CD4-positive, CD25-positive, alpha-beta regulatory T cell (primary cell): ENCODE measurements around the gene ZFR2. TPM values are rescaled to one million over a fixed set of nuclear protein-coding genes. Genes with fewer than 3 reads are reported as not detected.
A peak's percentile ranks its signal among the peaks of the same experiment; 100 is the strongest.
"Not testable (repeated sequence)": the region's sequence is repeated elsewhere in the genome, so short reads cannot be mapped to it uniquely, and the experiment has no call there.

Source experiments
- ATAC-seq, 2 donors: fragments of 150-1000 bp; cut with Tn5 transposase; one replicate each; pipeline ENCODE4 v1.10.0; 2021; ENCODE audit warnings: low read depth in 2 of 2, moderate number of reproducible peaks in 2 of 2, moderate library complexity in 1 of 2
- DNase-seq, 3 donors: peaks; one replicate each; pipeline versions ENCODE4 v3.0.0 to v3.0.0-alpha.2; 2012 to 2022; ENCODE audit warnings: mixed read lengths in 1 of 3
- H3K27ac ChIP-seq: one replicate; pipeline ENCODE4 v1.7.0; 2013; ENCODE audit warnings: mild to moderate bottlenecking, low read length; ENCODE audit not compliant: insufficient read depth, poor library complexity, severe bottlenecking
- H3K27me3 ChIP-seq: one replicate; pipeline ENCODE4 v1.7.0; 2013; ENCODE audit warnings: low read length; ENCODE audit not compliant: control insufficient read depth, insufficient read depth
- H3K36me3 ChIP-seq: one replicate; pipeline ENCODE4 v1.7.0; 2013; ENCODE audit warnings: mild to moderate bottlenecking, low read length, moderate library complexity; ENCODE audit not compliant: control insufficient read depth, insufficient read depth
- H3K4me1 ChIP-seq: 2 replicates; pipeline ENCODE4 v1.7.0; 2013; ENCODE audit warnings: mild to moderate bottlenecking, low read length; ENCODE audit not compliant: insufficient read depth, control insufficient read depth, poor library complexity, severe bottlenecking
- H3K4me3 ChIP-seq: one replicate; pipeline ENCODE4 v1.7.0; 2013; ENCODE audit warnings: low read depth, mild to moderate bottlenecking, low read length, moderate library complexity
- H3K9me3 ChIP-seq, 2 experiments: 1 replicate in 1 of 2; 2 replicates in 1 of 2; pipeline ENCODE4 v1.7.0; 2013; ENCODE audit warnings: low read length in 2 of 2, mild to moderate bottlenecking in 1 of 2, moderate library complexity in 1 of 2; ENCODE audit not compliant: control insufficient read depth in 2 of 2
- H3K27ac Mint-ChIP-seq, 3 donors: one replicate each; pipeline ENCODE4 v1.8.0; 2020 to 2022; ENCODE audit warnings: mild to moderate bottlenecking in 3 of 3, mixed read lengths in 3 of 3, moderate library complexity in 2 of 3
- H3K27me3 Mint-ChIP-seq: one replicate; pipeline ENCODE4 v1.8.0; 2022; ENCODE audit warnings: mild to moderate bottlenecking, mixed read lengths
- H3K36me3 Mint-ChIP-seq: one replicate; pipeline ENCODE4 v1.8.0; 2020; ENCODE audit warnings: mixed read lengths
- H3K4me1 Mint-ChIP-seq, 4 donors: one replicate each; pipeline ENCODE4 v1.8.0; 2020 to 2022; ENCODE audit warnings: mixed read lengths in 4 of 4, mild to moderate bottlenecking in 1 of 4
- H3K4me3 Mint-ChIP-seq, 4 donors: one replicate each; pipeline ENCODE4 v1.8.0; 2020 to 2022; ENCODE audit warnings: mild to moderate bottlenecking in 4 of 4, mixed read lengths in 4 of 4, moderate library complexity in 3 of 4
- H3K9me3 Mint-ChIP-seq, 7 donors: one replicate each; pipeline ENCODE4 v1.8.0; 2020 to 2022; ENCODE audit warnings: mixed read lengths in 7 of 7, mild to moderate bottlenecking in 3 of 7, moderate library complexity in 2 of 7
- polyA plus RNA-seq, 4 donors: library from polyadenylated mRNA; unstranded; fragments of 300-500 nt; fragmentation: Illumina TruSeq; gene quantifications; one replicate each; pipeline ENCODE4 v1.2.3, GENCODE V29; 2021
- total RNA-seq: library from RNA; stranded (reverse); gene quantifications from one replicate; pipeline ENCODE4 v1.2.3, GENCODE V29; 2022

The ZFR2 gene
- total and polyA plus RNA-seq, 5 donors from 2014 or later = 0.06 to 1.3 (median 0.57) TPM; not detected in 1

DNA sequence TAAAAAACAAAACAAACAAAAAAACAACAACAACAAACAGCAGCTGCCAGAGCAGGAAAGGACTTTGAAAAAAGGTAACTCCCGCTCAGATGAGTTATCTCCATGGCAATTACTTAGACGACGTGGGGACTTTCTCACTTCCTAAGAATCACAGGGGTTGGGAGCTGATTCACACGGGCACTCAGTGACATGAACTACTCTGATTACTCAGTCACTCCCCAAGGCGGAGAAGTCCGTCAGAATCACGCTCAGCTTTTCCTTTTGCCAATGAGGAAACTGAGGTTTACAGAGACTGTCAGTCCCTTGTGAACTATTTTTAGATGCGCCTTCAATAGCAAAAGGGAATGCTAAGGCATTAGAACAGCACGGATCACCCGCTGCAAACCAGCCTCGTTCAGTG, 50.4 kb downstream of the ZFR2 start:
- Histone ChIP-seq H3K36me3 (no peaks in the 10 kb centered on the region), H3K9me3 (no peaks in the 10 kb centered on the region), H3K27ac (no peak overlapping the region), H3K4me3 (no peak overlapping the region), H3K27me3 (no peaks in the 10 kb centered on the region), H3K4me1 (peaks cover 22% of the 10 kb centered on the region)
- H3K4me3 Mint-ChIP-seq = no peak overlapping the region
- H3K4me1 Mint-ChIP-seq = peaks cover 10 to 38% (median 24%) of the 10 kb centered on the region in 4 donors
- DNase-seq = no peak
- peak overlapping the region in 1 of 3 donors; percentile 71 for H3K27ac Mint-ChIP-seq
- ATAC-seq = no peak
- no peaks in the 10 kb centered on the region for H3K9me3 Mint-ChIP-seq
- H3K27me3 Mint-ChIP-seq = no peaks in the 10 kb centered on the region
- H3K36me3 Mint-ChIP-seq = no peaks in the 10 kb centered on the region

DNA sequence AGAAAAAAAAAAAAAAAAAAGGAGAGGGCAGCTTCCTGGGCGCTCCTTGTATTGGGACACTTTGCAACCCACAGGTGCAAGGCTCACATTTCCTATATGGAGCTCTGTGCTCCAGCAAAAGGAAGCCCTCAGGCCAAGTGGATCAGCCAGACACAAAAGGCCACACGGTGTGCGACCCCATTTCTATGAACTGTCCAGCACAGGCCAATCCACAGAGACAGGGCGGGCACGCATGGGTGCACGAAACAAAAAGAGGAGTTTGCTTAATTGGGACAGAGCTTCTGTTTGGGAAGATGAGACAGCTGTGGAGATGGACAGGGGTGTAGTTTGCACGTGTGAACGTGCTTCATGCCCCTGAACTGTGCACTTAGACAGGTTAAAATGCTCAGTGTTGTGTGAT, 51.1 kb downstream of the ZFR2 start:
- Mint-ChIP-seq H3K9me3 (no peaks in the 10 kb centered on the region), H3K36me3 (no peaks in the 10 kb centered on the region), H3K4me1 (peaks cover 12 to 46% (median 26%) of the 10 kb centered on the region in 4 donors), H3K4me3 (peak overlapping the region in 1 of 4 donors; percentile 69), H3K27ac (peak overlapping the region in 1 of 3 donors; percentile 71), H3K27me3 (no peaks in the 10 kb centered on the region)
- no peaks in the 10 kb centered on the region for H3K27me3 ChIP-seq
- no peaks in the 10 kb centered on the region for H3K9me3 ChIP-seq
- H3K4me1 ChIP-seq = peaks cover 29% of the 10 kb centered on the region
- DNase-seq (no peak), ATAC-seq (no peak)
- no peak overlapping the region for H3K4me3 ChIP-seq
- no peak overlapping the region for H3K27ac ChIP-seq
- no peaks in the 10 kb centered on the region for H3K36me3 ChIP-seq

DNA sequence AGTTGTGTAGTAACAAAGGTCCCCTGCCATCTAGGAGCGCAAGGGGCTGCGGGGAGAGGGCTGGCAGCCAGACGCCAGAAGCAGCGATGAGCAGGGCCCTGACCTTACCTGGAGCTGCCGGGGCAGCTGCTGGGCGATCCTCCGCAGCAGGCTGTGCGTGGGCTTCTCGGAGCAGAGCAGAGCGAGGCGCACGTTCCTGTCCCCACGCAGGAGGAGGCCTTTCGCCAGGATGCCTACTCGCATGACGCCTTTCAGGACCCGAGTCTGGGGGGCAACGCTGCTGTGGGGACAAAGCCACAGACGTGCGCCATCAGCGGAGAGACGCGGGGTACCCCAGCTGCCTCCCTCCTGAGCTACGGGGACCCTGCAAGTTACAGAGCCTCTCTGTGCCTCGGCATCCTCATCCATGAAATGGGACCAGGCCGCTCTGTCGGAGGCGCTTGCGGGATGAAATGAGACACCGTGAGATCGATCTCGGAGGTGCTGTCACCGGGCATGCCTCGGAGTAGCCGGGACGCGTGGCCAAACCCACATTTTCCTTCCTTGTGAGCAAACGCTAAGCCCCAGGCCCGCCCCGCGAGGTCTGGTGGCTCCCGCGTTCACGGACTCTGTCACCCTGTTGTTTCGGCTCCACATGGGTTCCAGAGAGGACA, 52.1 kb downstream of the ZFR2 start:
- no peak overlapping the region for H3K4me3 ChIP-seq
- ATAC-seq (no peak), DNase-seq (no peak)
- no peaks in the 10 kb centered on the region for H3K27me3 ChIP-seq
- H3K4me1 ChIP-seq = peaks cover 31% of the 10 kb centered on the region
- no peaks in the 10 kb centered on the region for H3K36me3 ChIP-seq
- Mint-ChIP-seq H3K4me1 (peaks cover 6 to 48% (median 28%) of the 10 kb centered on the region in 4 donors), H3K27ac (no peak overlapping the region), H3K9me3 (peaks cover 0 to 2% (median 0%) of the 10 kb centered on the region in 7 donors), H3K4me3 (no peak overlapping the region), H3K36me3 (no peaks in the 10 kb centered on the region), H3K27me3 (no peaks in the 10 kb centered on the region)
- H3K27ac ChIP-seq = no peak overlapping the region
- H3K9me3 ChIP-seq = no peaks in the 10 kb centered on the region

DNA sequence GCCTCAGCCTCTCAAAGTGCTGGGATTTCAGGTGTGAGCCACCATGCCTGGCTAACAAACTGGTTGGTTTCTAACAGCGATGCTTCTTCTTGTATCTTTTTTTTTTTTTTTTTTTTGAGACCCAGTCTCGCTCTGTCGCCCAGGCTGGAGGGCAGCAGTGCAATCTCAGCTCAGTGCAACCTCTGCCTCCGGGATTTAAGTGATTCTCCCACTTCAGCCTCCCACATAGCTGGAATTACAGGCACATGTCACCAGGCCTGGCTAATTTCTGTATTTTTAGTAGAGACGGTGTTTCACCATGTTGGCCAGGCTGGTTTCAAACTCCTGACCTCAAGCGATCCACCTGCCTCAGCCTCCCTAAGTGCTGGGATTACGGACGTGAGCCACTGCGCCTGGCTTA, 52.7 kb downstream of the ZFR2 start:
- not testable (repeated sequence) for H3K9me3 Mint-ChIP-seq, H3K36me3 Mint-ChIP-seq, DNase-seq, H3K27ac Mint-ChIP-seq, H3K27me3 ChIP-seq, H3K36me3 ChIP-seq, H3K4me3 Mint-ChIP-seq, H3K27ac ChIP-seq, ATAC-seq, H3K9me3 ChIP-seq, H3K4me3 ChIP-seq, H3K27me3 Mint-ChIP-seq
- peaks cover 6 to 50% (median 28%) of the 10 kb centered on the region in 4 donors for H3K4me1 Mint-ChIP-seq
- H3K4me1 ChIP-seq = peaks cover 29% of the 10 kb centered on the region

DNA sequence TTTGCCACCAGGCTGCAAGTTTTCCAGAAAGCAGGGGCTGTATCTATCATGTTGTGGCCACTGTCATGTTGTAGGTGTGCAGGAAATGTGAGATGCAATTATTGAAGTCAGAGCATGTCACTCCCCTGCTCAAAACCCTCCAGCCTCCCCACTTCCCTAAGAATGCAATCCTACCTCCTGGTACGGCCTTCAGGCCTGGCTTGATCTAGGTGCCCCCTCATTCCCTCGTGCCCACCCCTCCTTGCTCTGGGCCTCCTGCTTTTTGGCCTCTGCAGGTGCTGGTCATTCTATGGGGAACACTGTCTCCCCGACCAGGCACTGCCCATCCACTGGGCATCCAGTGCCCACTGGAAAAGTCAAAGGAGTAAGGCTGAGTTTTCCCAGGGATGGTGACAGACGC, 54.2 kb downstream of the ZFR2 start:
- Histone ChIP-seq H3K4me1 (peaks cover 39% of the 10 kb centered on the region), H3K4me3 (no peak overlapping the region), H3K27me3 (no peaks in the 10 kb centered on the region), H3K36me3 (no peaks in the 10 kb centered on the region), H3K9me3 (no peaks in the 10 kb centered on the region), H3K27ac (no peak overlapping the region)
- Mint-ChIP-seq H3K36me3 (no peaks in the 10 kb centered on the region), H3K27me3 (no peaks in the 10 kb centered on the region), H3K9me3 (peaks cover 0 to 2% (median 0%) of the 10 kb centered on the region in 7 donors), H3K4me3 (peak overlapping the region in 3 of 4 donors; percentile 40 to 62 (median 54)), H3K4me1 (peaks cover 6 to 50% (median 28%) of the 10 kb centered on the region in 4 donors), H3K27ac (peak overlapping the region; percentile 32 to 95 (median 94))
- DNase-seq (no peak), ATAC-seq (no peak)

DNA sequence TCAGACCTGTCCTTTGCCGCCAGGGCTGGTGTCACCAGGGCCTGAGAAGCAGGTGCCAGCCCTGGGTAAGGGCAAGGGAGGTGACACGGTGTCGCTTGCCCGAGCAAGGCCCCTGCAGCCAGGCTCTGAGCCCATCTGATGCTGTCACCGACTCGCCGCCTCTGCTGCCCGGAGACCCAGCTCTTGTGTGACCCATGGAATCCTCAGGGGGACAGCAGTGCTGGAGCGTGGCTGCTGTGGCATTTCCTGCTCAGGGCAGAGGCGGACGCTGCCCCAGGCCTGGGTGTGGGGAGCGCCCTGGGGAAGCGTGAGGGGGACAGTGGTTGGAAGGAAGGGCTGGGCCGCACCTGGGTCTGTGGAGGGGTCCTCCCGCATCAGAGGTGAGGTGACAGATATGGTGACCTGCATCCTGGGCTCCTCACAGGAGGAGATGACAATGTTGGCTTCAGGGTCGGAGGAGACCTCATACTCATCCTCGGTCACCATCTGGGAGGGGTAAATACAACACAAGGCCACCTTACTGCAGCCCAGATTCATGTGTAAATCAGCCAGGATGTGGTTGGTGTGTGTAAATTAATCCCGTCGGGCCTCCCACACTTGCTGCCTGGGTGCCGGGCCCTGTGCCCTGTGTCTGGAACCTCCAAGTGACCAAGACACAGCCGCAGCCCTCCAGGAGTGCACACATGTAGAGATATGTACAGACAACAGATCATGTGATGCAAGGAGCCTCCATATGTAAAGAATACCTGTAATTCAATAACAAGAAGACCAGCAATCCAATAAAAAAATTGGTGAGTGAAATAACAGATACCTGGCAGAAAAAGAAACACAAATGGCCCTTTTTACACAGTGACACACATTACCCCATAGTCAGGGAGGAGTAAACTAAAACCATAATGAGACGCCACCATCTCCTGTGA, 55.1 kb downstream of the ZFR2 start:
- no peak for ATAC-seq
- Mint-ChIP-seq H3K9me3 (peaks cover 0 to 2% (median 0%) of the 10 kb centered on the region in 7 donors), H3K4me1 (peaks cover 6 to 50% (median 30%) of the 10 kb centered on the region in 4 donors), H3K4me3 (peak overlapping the region; percentile 54 to 75 (median 66)), H3K27me3 (no peaks in the 10 kb centered on the region), H3K36me3 (no peaks in the 10 kb centered on the region), H3K27ac (peak overlapping the region; percentile 77 to 95 (median 94))
- peak in 1 of 3 donors; percentile 28 for DNase-seq
- Histone ChIP-seq H3K9me3 (no peaks in the 10 kb centered on the region), H3K36me3 (no peaks in the 10 kb centered on the region), H3K4me1 (peaks cover 39% of the 10 kb centered on the region), H3K4me3 (no peak overlapping the region), H3K27me3 (no peaks in the 10 kb centered on the region), H3K27ac (peak overlapping the region; percentile 72)

DNA sequence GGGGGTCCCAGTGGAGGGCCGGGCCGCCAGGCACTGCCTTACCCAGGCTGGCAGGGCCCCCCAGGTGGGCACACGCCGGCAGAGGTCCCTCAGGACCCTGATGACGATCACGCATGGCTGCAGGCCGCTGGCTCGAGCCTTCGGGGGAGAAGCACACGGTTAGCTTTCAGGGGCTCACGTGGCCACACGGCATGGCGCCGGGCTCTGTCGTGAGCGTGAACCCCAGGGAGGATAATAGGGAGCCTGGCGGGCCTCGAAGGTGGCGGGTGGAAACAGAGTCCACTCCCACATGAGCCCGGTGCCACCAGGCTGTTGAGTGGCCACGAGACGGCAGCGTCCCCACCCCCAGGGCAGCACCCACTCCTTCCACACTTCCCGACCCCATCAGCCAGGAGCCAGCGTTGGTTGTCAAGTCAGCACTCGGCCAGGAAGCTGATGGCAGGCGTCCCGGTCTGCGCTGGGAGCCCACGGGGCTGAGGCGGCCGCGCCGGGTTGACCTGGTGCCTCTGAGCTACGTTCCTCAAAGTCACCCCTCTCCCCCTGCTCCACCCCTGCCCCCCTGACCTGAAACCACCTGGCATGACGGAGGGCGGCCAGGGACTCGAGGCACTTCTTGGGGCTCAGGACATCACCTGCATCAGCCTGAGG, 58.0 kb downstream of the ZFR2 start:
- Histone ChIP-seq H3K27me3 (no peaks in the 10 kb centered on the region), H3K4me1 (peaks cover 39% of the 10 kb centered on the region), H3K9me3 (no peaks in the 10 kb centered on the region), H3K4me3 (no peak overlapping the region), H3K36me3 (no peaks in the 10 kb centered on the region), H3K27ac (no peak overlapping the region)
- ATAC-seq = no peak
- H3K27ac Mint-ChIP-seq = peak overlapping the region in 1 of 3 donors; percentile 78
- no peak overlapping the region for H3K4me3 Mint-ChIP-seq
- H3K9me3 Mint-ChIP-seq = peaks cover 0 to 2% (median 0%) of the 10 kb centered on the region in 7 donors
- H3K27me3 Mint-ChIP-seq = no peaks in the 10 kb centered on the region
- H3K4me1 Mint-ChIP-seq = peaks cover 6 to 48% (median 27%) of the 10 kb centered on the region in 4 donors
- DNase-seq = no peak
- H3K36me3 Mint-ChIP-seq = no peaks in the 10 kb centered on the region
